HUES64 (cell line): ENCODE results near the gene STARD8.
A peak's percentile ranks its signal among the peaks of the same experiment; 100 is the strongest.

ENCODE experiments used
- H3K27ac ChIP-seq: 2 replicates; pipeline ENCODE4 v1.7.0; 2013; ENCODE audit warnings: low read depth, low read length, inconsistent platforms
- H3K27me3 ChIP-seq: 2 replicates; pipeline ENCODE4 v1.6.1; 2013; ENCODE audit warnings: mild to moderate bottlenecking, low read length; ENCODE audit not compliant: insufficient read depth
- H3K36me3 ChIP-seq: 2 replicates; pipeline ENCODE4 v1.6.1; 2013; ENCODE audit warnings: mild to moderate bottlenecking, low read length; ENCODE audit not compliant: insufficient read depth
- H3K4me1 ChIP-seq: 2 replicates; pipeline ENCODE4 v1.6.1; 2013; ENCODE audit warnings: mild to moderate bottlenecking, low read length, moderate library complexity; ENCODE audit not compliant: insufficient read depth
- H3K4me3 ChIP-seq: 2 replicates; pipeline ENCODE4 v1.5.1; 2013; ENCODE audit warnings: mild to moderate bottlenecking, low read length, moderate library complexity
- H3K9ac ChIP-seq: 2 replicates; pipeline ENCODE4 v1.6.1; 2013; ENCODE audit warnings: mild to moderate bottlenecking, low read depth, low read length
- H3K9me3 ChIP-seq: 2 replicates; pipeline ENCODE4 v1.6.1; 2013; ENCODE audit warnings: low read depth, low read length; ENCODE audit not compliant: insufficient read depth
- WGBS: fragments of 150-250, 120-280 bp; methylation state at CpG from one replicate; pipeline ENCODE4 v1.1.7; 2013; ENCODE audit warnings: missing lambda C conversion rate; 5-methylcytosine and 5-hydroxymethylcytosine counted together

The STARD8 gene

GRCh38 chrX:68703369-68703768 is 55.9 kb downstream of the STARD8 start:
- H3K27me3 ChIP-seq = no peaks in the 10 kb centered on the region
- H3K9ac ChIP-seq = no peak overlapping the region
- H3K4me3 ChIP-seq = no peak overlapping the region
- no peaks in the 10 kb centered on the region for H3K9me3 ChIP-seq
- no peak overlapping the region for H3K27ac ChIP-seq
- peaks cover 12% of the 10 kb centered on the region; the same call in 1 of the 2 replicates for H3K4me1 ChIP-seq
- no peaks in the 10 kb centered on the region for H3K36me3 ChIP-seq
- WGBS = 56% methylated on average over 5 of the region's 5 CpGs

GRCh38 chrX:68703846-68704245 is 56.4 kb downstream of the STARD8 start:
- Histone ChIP-seq H3K27ac (no peak overlapping the region), H3K9me3 (no peaks in the 10 kb centered on the region), H3K36me3 (no peaks in the 10 kb centered on the region), H3K4me1 (peaks cover 17% of the 10 kb centered on the region; the same call in 1 of the 2 replicates), H3K27me3 (no peaks in the 10 kb centered on the region), H3K9ac (no peak overlapping the region), H3K4me3 (no peak overlapping the region)
- 100% methylated on average over 3 of the region's 3 CpGs for WGBS

GRCh38 chrX:68705986-68706385 is 58.5 kb downstream of the STARD8 start:
- H3K4me3 ChIP-seq = no peak overlapping the region
- 87% methylated on average over 5 of the region's 5 CpGs for WGBS
- H3K4me1 ChIP-seq = peaks cover 19% of the 10 kb centered on the region; the same call in 1 of the 2 replicates
- H3K9ac ChIP-seq = no peak overlapping the region
- no peaks in the 10 kb centered on the region for H3K27me3 ChIP-seq
- H3K36me3 ChIP-seq = no peaks in the 10 kb centered on the region
- H3K9me3 ChIP-seq = no peaks in the 10 kb centered on the region
- H3K27ac ChIP-seq = no peak overlapping the region

- Histone ChIP-seq H3K36me3 (no peaks in the 10 kb centered on the region), H3K4me1 (peaks cover 14% of the 10 kb centered on the region; the same call in 1 of the 2 replicates), H3K9ac (peak overlapping the region; percentile 44; the same call in 1 of the 2 replicates), H3K9me3 (no peaks in the 10 kb centered on the region), H3K27ac (peak overlapping the region; percentile 60), H3K4me3 (no peak overlapping the region), H3K27me3 (no peaks in the 10 kb centered on the region)
- WGBS = no CpG with 5 or more reads among the region's 6 CpGs
Measured at GRCh38 chrX:68708503-68709290, 61.2 kb downstream of the STARD8 start.

GRCh38 chrX:68710870-68711576 is 63.6 kb downstream of the STARD8 start:
- no peaks in the 10 kb centered on the region for H3K36me3 ChIP-seq
- no peaks in the 10 kb centered on the region for H3K9me3 ChIP-seq
- H3K27ac ChIP-seq = no peak overlapping the region
- H3K4me3 ChIP-seq = no peak overlapping the region
- no peaks in the 10 kb centered on the region for H3K27me3 ChIP-seq
- peaks cover 12% of the 10 kb centered on the region; the same call in 1 of the 2 replicates for H3K4me1 ChIP-seq
- no peak overlapping the region for H3K9ac ChIP-seq
- WGBS = 68% methylated on average over 2 of the region's 4 CpGs

GRCh38 chrX:68711845-68712244 is 64.4 kb downstream of the STARD8 start:
- H3K9me3 ChIP-seq = no peaks in the 10 kb centered on the region
- no peak overlapping the region for H3K9ac ChIP-seq
- no peak overlapping the region for H3K27ac ChIP-seq
- H3K4me1 ChIP-seq = peaks cover 12% of the 10 kb centered on the region; the same call in 1 of the 2 replicates
- no peaks in the 10 kb centered on the region for H3K27me3 ChIP-seq
- no peaks in the 10 kb centered on the region for H3K36me3 ChIP-seq
- no peak overlapping the region for H3K4me3 ChIP-seq
- 91% methylated on average over 5 of the region's 5 CpGs for WGBS

GRCh38 chrX:68714856-68715255 is 67.4 kb downstream of the STARD8 start:
- WGBS = 96% methylated on average over 3 of the region's 3 CpGs
- Histone ChIP-seq H3K27ac (no peak overlapping the region), H3K4me3 (no peak overlapping the region), H3K27me3 (no peaks in the 10 kb centered on the region), H3K36me3 (no peaks in the 10 kb centered on the region), H3K9me3 (no peaks in the 10 kb centered on the region), H3K9ac (no peak overlapping the region), H3K4me1 (0 out of 2 replicates have a peak, but pooled peaks cover 2% of the 10 kb centered on the region)

GRCh38 chrX:68717196-68717595 is 69.7 kb downstream of the STARD8 start:
- H3K27me3 ChIP-seq = no peaks in the 10 kb centered on the region
- H3K9ac ChIP-seq = no peak overlapping the region
- no peak overlapping the region for H3K4me3 ChIP-seq
- no peaks in the 10 kb centered on the region for H3K36me3 ChIP-seq
- no peaks in the 10 kb centered on the region for H3K4me1 ChIP-seq
- H3K27ac ChIP-seq = no peak overlapping the region
- no peaks in the 10 kb centered on the region for H3K9me3 ChIP-seq
- WGBS = 94% methylated on average over 13 of the region's 13 CpGs

GRCh38 chrX:68717663-68718442 is 70.4 kb downstream of the STARD8 start:
- H3K9me3 ChIP-seq = no peaks in the 10 kb centered on the region
- H3K36me3 ChIP-seq = no peaks in the 10 kb centered on the region
- no peaks in the 10 kb centered on the region for H3K4me1 ChIP-seq
- H3K27ac ChIP-seq = no peak overlapping the region
- no peak overlapping the region for H3K4me3 ChIP-seq
- 95% methylated on average over 24 of the region's 24 CpGs for WGBS
- H3K9ac ChIP-seq = no peak overlapping the region
- H3K27me3 ChIP-seq = no peaks in the 10 kb centered on the region

GRCh38 chrX:68718443-68718820 is 71.0 kb downstream of the STARD8 start:
- WGBS = 98% methylated on average over 10 of the region's 10 CpGs
- Histone ChIP-seq H3K27me3 (no peaks in the 10 kb centered on the region), H3K4me3 (no peak overlapping the region), H3K27ac (no peak overlapping the region), H3K9ac (no peak overlapping the region), H3K9me3 (no peaks in the 10 kb centered on the region), H3K4me1 (no peaks in the 10 kb centered on the region), H3K36me3 (no peaks in the 10 kb centered on the region)
